ENCODE measurements around the gene MEGF6.

MEGF6 gene

DNA sequence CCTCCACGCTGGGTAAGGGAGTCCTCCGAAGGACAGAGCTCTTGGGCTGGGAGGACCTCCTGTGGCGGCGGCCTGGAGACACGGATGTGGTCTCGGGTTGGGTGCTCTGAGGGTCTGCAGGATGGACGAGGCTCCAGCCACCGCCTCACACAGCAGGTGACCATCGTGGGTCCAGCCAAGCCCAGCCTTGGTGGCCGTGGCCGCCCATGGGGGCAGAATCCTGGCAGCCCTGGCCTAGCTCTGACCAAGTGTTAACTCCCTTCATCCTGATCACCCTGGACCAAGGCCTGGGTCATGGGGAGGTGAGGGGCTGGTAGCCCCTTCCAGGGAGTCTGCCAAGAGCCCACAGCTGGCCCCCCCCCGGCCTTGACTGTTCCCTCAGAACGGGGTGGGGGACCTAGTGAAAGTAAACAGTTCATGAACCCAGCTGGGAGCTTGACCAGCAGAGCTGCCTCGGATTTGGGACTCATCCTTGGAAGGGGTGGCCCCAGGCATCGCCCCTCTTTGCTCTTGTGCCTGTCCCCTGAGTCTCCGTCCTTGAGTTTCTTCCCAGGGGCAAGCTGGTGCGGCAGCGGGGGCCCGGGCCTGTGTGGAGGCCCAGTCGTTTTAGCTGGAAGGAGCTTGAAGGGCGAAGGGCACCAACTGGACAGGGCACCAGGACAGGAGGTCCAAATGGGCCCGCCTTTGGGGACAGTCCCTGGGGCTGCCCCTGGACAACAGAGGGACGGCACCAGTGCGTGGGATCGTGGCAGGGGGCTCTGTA lies 139.0 kb downstream of the MEGF6 start:
- Histone ChIP-seq H3K4me3 (no peak overlapping the region), H3K27ac (peak overlapping the region; percentile 58), H3K4me1 (peaks cover 49% of the 10 kb centered on the region), H3K9ac (peak overlapping the region; percentile 48; the same call in 1 of the 2 replicates), H3K4me2 (peak overlapping the region; percentile 86), H3K36me3 (no peaks in the 10 kb centered on the region), H3K9me3 (no peaks in the 10 kb centered on the region), H4K20me1 (peaks cover 2% of the 10 kb centered on the region; the same call in 1 of the 2 replicates), H3K27me3 (peaks cover under 1% of the 10 kb centered on the region; the same call in 1 of the 2 replicates)
- TF ChIP-seq Cebpa-rat (IDR thresholded peaks at IDR 0.05) = no peak

DNA sequence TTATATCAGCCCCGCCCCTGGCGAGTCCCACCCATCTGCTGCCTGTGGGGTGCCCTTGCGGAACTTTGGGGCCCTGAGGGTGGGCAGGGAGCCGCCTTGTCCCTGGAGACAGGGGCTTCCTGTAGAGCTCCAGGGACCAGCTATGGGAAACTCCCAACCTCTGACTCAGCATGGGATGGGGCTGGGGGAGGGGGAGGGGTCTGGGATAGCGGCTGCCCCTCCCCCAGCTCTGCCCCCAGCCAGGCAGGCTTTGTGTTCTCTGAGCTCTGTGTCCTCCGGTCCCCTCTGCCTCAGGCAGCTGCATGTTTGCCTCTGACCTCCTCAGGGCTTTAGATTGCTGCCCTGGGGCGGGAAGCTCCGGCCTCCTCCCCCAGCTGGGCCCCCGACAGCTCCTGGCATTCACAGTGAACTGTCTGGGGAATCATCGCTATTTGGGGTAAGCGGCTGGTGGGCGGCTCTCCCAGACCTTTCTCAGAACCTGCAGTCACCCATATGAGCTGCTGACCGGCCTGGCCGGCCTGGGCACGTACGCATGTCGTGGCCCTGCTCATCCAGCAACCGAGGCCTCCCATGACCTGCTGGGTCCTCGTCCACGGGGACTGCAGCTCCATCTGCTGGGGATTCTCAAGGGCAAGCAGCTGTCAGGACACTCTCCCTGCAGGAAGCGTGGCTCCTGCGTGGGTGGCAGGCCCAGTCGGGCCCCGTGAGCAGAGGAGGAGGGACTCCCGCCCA lies 139.8 kb downstream of the MEGF6 start:
- Histone ChIP-seq H3K4me3 (no peak overlapping the region), H3K27ac (peak overlapping the region; percentile 58), H3K4me1 (peaks cover 56% of the 10 kb centered on the region), H3K9ac (peak overlapping the region; percentile 48; the same call in 1 of the 2 replicates), H3K36me3 (no peaks in the 10 kb centered on the region), H3K27me3 (no peaks in the 10 kb centered on the region), H3K4me2 (peak overlapping the region; percentile 86), H4K20me1 (peaks cover 9% of the 10 kb centered on the region; the same call in 1 of the 2 replicates), H3K9me3 (no peaks in the 10 kb centered on the region)
- no peak for TF ChIP-seq Cebpa-rat (IDR thresholded peaks at IDR 0.05)

DNA sequence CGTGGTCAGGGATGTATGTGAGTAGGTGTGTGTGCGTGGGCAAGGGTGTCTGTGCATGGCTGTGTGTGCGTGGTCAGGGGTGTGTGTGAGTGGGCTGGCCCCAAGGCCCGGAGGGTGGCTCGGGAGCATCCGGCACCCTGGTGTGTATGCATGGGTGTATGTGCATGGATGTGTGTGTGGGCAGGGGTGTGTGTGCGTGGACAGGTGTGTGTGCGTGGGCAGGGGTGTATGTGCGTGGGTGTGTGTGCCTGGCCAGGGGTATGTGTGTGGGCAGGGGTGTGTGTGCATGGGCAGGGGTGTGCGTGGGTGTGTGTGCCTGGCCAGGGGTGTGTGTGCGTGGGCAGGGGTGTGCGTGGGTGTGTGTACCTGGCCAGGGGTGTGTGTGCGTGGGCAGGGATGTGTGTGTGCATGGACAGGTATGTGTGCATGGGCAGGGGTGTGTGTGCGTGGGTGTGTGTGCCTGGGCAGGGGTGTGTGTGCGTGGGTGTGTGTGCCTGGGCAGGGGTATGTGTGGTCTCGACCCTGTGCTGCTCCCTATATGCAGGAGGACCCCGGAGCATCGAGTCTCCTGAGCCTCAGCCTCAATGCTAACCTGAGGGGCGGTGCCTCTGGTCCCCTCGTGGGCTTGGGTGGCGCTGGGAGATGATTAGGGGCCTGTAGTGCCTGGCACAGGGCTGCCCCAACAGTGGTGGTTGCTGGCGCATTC lies 140.5 kb downstream of the MEGF6 start:
- Histone ChIP-seq H3K4me3 (no peak overlapping the region), H3K27ac (no peak overlapping the region), H3K4me1 (peaks cover 63% of the 10 kb centered on the region), H4K20me1 (peaks cover 14% of the 10 kb centered on the region; the same call in 1 of the 2 replicates), H3K9me3 (no peaks in the 10 kb centered on the region), H3K36me3 (no peaks in the 10 kb centered on the region), H3K4me2 (peak overlapping the region; percentile 86), H3K9ac (no peak overlapping the region; the same call in 1 of the 2 replicates), H3K27me3 (no peaks in the 10 kb centered on the region)
- no peak for TF ChIP-seq Cebpa-rat (IDR thresholded peaks at IDR 0.05)

DNA sequence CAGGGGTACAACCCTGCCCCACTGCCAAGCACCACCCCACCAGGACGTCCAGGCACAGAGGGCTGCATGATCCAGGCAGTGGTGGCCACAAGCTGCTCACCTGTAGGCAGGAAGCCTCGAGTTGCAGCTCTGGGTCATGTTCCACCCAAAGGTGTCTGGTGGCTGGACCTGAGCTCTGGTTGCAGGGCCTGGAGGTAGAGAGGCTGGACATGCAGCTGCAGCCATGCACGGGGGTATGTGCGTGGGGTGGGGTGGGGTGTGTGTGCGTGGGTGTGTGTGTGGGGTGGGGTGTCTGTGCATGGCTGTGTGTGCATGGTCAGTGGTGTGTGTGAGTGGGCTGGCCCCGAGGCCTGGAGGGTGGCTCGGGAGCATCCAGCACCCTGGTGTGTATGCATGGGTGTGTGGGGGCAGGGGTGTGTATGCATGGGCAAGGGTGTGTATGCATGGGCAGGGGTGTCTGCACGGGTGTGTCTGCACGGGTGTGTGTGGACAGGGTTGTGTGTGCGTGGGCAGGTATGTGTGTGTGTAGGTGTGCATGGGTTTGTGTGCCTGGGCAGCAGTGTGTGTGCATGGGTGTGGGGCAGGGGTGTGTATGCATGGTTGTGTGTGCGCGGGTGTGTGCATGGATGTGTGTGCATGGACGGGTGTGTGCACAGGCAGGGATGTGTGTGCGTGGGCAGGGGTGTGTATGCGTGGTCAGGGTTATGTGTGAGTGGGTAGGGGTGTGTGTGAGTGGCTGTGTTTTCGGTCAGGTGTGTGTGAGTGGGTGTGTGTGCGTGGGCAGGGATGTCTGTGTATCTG lies 141.3 kb downstream of the MEGF6 start:
- Histone ChIP-seq H3K4me3 (no peak overlapping the region), H3K36me3 (no peaks in the 10 kb centered on the region), H3K4me2 (peak overlapping the region; percentile 86; the same call in 1 of the 2 replicates), H3K9ac (no peak overlapping the region), H4K20me1 (peaks cover 14% of the 10 kb centered on the region; the same call in 1 of the 2 replicates), H3K9me3 (no peaks in the 10 kb centered on the region), H3K27ac (no peak overlapping the region), H3K27me3 (no peaks in the 10 kb centered on the region), H3K4me1 (peaks cover 70% of the 10 kb centered on the region)
- no peak for TF ChIP-seq Cebpa-rat (IDR thresholded peaks at IDR 0.05)

DNA sequence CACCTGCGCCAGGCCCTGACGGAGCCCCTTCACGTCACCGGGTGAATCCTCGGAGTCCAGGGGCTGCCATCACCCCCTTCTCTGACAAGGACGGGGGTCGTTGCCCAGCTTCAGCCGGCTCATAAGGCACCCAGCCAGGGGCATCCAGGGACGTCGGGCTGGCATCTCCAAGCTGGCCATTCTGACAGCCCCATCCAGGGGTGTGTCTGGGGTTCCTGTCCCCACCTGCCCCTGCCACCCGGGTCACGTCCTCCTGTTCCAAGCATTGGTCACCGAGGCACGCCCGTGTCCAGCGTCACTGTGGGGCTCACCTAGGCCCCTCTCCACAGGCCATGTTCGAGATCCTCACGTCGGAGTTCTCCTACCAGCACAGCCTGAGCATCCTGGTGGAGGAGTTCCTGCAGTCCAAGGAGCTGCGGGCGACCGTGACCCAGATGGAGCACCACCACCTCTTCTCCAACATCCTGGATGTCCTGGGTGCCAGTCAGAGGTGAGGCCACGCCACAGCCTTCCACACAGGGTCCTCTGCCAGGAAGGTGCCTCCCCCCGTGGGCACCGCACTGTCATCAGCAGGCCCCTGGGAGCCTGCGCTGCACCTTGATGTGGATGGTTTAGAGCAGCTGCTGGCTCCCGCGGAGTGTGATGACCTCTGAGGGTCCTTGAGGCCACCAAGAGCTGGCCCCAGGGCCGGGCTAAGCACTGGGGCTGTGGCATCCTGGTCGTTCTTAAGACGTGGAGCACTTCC lies 142.0 kb downstream of the MEGF6 start:
- Histone ChIP-seq H4K20me1 (peaks cover 14% of the 10 kb centered on the region; the same call in 1 of the 2 replicates), H3K4me2 (0 out of 2 replicates have a peak overlapping the region, but pooled peaks have one; percentile 12), H3K9me3 (no peaks in the 10 kb centered on the region), H3K27me3 (no peaks in the 10 kb centered on the region), H3K27ac (no peak overlapping the region), H3K9ac (no peak overlapping the region), H3K4me1 (peaks cover 78% of the 10 kb centered on the region), H3K36me3 (no peaks in the 10 kb centered on the region), H3K4me3 (no peak overlapping the region)
- TF ChIP-seq Cebpa-rat (IDR thresholded peaks at IDR 0.05) = no peak

DNA sequence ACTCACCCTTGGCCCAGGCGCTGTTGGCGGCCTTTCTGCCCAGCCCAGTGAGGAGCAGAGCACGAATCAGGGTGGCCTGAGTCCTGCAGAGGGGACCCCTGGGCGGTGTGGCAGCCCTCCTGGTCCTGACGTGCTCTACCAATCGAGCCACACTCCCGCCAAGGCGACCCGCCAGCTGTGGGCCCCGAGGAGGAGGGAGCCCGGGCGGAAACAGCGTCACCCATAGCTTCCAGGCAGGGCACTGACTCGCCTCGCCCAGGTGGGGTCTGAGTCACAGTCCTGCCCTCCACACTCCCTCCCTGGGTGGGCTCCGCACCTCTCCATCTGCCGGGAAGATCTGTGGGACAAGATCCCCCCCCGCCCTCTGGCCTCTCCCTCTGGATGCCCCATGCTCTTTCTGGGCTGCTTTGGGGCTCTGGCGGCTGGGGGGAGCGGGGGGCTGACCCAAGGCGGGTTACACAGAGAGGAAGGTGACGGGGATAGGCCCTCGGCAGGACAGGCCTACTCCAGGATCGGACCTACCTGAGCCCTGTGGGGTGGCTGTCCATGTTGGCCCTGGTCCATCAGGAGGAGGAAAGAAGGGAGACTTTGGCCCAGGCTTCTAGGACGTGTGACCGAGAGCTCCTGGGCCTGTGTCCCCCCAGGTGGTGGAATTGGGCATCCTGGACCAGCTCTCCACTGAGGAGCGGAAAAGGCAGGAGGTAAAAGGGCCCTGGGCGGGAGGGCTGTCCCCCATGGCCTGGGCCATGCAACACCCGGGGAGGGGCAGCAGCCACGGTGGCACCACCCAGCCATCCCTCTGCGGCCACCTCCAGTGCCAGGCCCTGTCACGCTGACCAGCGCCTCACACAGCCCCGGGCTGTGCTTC lies 142.8 kb downstream of the MEGF6 start:
- no peaks in the 10 kb centered on the region for H3K9me3 ChIP-seq
- H4K20me1 ChIP-seq = peaks cover 14% of the 10 kb centered on the region; the same call in 1 of the 2 replicates
- H3K27ac ChIP-seq = peak overlapping the region; percentile 41; the same call in 1 of the 2 replicates
- no peaks in the 10 kb centered on the region for H3K27me3 ChIP-seq
- H3K36me3 ChIP-seq = no peaks in the 10 kb centered on the region
- peak overlapping the region; percentile 84 for H3K4me2 ChIP-seq
- no peak for TF ChIP-seq Cebpa-rat (IDR thresholded peaks at IDR 0.05)
- H3K9ac ChIP-seq = no peak overlapping the region
- H3K4me1 ChIP-seq = peaks cover 83% of the 10 kb centered on the region
- no peak overlapping the region for H3K4me3 ChIP-seq

DNA sequence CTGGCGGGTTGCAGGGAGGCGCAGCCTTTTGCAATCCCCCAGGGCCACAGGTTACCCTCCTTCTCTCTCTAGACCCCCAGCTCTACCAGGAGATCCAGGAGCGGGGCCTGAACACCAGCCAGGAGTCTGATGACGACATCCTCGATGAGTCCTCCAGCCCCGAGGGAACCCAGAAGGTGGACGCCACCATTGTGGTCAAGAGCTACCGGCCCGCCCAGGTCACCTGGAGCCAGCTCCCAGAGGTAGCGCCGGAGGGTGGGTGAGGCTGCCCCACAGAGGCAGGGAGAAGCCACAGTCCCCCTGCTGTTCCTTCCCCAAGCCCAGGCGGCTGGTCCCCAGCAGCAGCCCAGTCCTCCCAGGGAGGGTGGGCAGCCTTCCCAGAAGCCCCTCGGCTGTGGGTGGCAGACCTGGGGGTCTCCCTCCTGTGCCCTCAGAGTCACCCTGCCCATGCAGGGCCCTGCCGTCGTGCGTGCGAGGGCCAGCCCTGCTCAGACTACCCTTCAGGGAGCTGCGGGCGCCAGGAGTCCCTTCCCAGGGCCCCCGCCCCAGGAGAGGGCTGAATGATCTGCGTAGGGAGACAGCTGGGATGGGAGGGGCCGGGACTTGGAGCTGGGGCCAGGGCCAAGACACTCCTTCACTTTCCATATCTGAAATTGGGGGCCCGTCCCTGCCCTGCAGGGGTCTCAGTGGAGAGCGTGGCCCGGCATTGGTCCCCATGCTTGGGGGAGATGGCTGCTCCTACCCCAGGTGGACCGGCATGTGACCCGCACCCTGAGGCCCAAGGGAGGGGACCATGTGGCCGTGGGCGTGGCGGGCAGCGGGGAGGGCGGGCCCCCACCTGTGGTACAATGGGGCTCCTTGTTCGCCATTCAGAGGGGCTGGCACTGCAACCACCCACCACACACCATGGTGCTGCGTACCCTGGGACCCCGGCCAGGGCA lies 143.9 kb downstream of the MEGF6 start:
- H3K4me3 ChIP-seq = no peak overlapping the region
- peak overlapping the region; percentile 41; the same call in 1 of the 2 replicates for H3K27ac ChIP-seq
- no peaks in the 10 kb centered on the region for H3K9me3 ChIP-seq
- no peaks in the 10 kb centered on the region for H3K27me3 ChIP-seq
- peaks cover 81% of the 10 kb centered on the region for H3K4me1 ChIP-seq
- peaks cover 14% of the 10 kb centered on the region; the same call in 1 of the 2 replicates for H4K20me1 ChIP-seq
- peak overlapping the region; percentile 84 for H3K4me2 ChIP-seq
- H3K36me3 ChIP-seq = no peaks in the 10 kb centered on the region
- TF ChIP-seq Cebpa-rat (IDR thresholded peaks at IDR 0.05) = no peak
- H3K9ac ChIP-seq = no peak overlapping the region
